ENCODE measurements around the gene AQP6. TPM values are rescaled to one million over a fixed set of nuclear protein-coding genes. Genes with fewer than 3 reads are reported as not detected.

The AQP6 gene
- total RNA-seq, 1 donor from 2014 or later = 0.48 TPM

GRCh38 chr12:49955899-49956662, 16.7 kb upstream of the AQP6 start:
- DNase-seq (ENCODE audit: low spot score) = no peak

GRCh38 chr12:49956663-49957569, 15.8 kb upstream of the AQP6 start:
- DNase-seq (ENCODE audit: low spot score) = no peak

GRCh38 chr12:49957570-49957967, 15.2 kb upstream of the AQP6 start:
- DNase-seq (ENCODE audit: low spot score) = no peak

DNA sequence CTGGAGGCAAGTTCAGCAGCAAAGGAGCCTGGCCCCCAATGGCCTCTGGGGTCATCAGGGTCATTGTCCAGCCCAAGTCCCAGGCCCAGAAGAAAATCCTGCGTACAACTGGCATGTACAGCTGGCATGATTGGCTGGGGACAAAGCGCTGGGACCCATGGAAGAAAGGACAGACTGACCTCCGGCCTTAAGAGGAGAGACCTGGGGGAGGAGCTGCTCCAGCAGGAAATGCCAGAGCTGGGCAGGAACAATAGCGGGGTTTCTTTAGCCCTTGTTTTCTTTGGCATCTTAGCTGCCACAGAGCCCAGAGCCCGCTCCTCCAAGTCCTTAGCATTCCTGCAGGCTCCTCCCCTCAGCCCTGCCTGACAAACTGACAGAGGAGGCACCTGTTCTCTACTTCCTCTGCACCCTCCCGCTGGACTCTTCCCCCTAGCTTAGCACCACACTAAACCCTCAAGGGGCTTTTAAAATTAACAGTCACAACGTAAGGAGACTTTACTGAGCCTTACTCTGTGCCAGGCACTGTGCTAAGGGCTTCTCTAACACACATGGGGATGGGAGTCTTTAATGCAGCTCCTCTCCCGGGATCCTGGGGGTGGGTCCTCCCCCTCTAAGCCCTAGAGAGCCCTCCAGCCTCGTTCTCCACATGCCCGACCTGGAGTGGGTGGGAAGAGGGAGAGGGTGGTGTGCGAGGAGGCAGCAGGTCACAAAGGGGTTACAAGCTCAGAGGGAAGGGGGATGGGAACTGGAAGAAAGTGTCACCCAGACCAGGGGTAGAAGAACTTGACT, 12.9 kb upstream of the AQP6 start:
- peak; percentile 48 for DNase-seq (ENCODE audit: low spot score)

GRCh38 chr12:49960474-49961110, 12.2 kb upstream of the AQP6 start:
- no peak for DNase-seq (ENCODE audit: low spot score)

- no peak for DNase-seq (ENCODE audit: low spot score)
Observed at GRCh38 chr12:49961111-49961922, 11.4 kb upstream of the AQP6 start, which contains the start of gene AQP5. Gene AQP5, plus strand, starts transcription at chr12:49961872. Its CDS starts 146 bp downstream, at chr12:49962018.

GRCh38 chr12:49961993-49962764, 10.6 kb upstream of the AQP6 start:
- DNase-seq (ENCODE audit: low spot score) = no peak

DNA sequence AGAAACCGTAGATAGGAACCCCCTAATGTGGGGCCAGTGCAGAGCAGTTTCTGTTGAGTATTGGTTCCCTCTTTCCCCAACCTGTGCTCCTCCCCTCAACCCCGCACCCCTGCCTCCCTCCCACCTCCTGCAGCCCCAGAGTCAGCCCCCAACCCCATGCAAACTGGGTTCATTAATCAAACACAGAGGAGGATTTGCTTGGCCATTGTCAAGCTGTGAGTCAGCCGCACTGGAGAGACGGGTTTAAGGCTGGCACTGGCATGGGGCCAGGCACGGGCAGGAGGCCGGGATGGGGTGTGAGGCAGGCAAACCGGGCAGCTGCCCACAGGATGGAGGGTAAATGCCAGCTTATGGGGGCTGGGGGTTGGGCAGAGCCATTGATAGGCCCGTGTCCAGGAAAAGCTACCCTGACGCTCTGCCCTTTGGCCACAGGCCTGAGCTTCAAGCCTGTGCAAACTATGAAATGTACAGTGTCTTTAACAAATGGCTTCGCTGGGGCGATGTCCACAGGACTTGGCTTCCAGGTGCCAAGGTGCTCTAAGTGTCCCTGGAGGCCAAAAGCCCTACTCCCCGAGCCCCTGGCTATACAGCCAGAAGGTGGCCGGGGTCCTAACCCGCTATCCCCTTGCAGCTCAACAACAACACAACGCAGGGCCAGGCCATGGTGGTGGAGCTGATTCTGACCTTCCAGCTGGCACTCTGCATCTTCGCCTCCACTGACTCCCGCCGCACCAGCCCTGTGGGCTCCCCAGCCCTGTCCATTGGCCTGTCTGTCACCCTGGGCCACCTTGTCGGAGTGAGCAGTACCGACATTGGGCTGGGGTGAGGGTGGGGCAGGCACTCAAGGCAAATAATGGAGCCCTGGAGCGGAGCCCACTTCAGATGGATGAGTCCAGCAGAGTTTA, 9.6 kb upstream of the AQP6 start:
- DNase-seq (ENCODE audit: low spot score) = peak; percentile 54

GRCh38 chr12:49963976-49964815, 8.6 kb upstream of the AQP6 start:
- DNase-seq (ENCODE audit: low spot score) = no peak

DNA sequence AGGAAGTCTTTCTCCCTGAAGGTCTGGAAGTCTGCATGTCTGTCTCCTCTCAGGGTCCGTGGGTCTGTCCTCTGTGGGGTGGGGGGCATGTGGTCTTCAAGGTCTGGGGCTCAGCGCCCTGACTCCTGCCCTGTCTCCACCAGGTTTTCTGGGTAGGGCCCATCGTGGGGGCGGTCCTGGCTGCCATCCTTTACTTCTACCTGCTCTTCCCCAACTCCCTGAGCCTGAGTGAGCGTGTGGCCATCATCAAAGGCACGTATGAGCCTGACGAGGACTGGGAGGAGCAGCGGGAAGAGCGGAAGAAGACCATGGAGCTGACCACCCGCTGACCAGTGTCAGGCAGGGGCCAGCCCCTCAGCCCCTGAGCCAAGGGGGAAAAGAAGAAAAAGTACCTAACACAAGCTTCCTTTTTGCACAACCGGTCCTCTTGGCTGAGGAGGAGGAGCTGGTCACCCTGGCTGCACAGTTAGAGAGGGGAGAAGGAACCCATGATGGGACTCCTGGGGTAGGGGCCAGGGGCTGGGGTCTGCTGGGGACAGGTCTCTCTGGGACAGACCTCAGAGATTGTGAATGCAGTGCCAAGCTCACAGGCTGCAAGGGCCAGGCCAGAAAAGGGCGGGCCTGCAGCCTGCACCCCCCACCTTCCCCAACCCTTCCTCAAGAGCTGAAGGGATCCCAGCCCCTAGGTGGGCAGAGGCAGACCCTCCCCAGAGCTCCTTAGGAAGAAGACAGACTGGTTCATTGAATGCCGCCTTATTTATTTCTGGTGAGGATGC, 7.7 kb upstream of the AQP6 start:
- no peak for DNase-seq (ENCODE audit: low spot score)

DNA sequence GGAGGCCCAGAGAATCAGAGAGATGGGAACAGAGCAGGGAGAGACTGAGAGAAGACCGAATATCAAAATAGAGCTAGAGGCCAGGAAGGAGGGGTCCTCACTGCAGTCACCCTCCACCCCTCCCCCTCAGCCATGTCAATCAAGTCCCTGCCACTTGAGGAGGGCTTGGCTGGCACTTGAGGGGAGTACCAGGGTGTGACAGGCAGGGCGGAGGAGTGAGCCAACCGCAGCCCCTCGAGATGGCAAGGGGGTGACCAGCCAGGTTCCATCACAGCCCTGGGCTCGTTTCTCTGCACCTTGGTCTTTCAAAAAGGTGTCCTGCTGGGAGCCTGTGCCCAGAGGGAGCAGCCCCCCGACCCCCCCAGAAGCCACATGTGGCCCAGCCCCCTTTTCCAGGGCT, 6.9 kb upstream of the AQP6 start:
- DNase-seq (ENCODE audit: low spot score) = no peak

- DNase-seq (ENCODE audit: low spot score) = no peak
Observed at GRCh38 chr12:49966511-49967041, 6.2 kb upstream of the AQP6 start.

DNA sequence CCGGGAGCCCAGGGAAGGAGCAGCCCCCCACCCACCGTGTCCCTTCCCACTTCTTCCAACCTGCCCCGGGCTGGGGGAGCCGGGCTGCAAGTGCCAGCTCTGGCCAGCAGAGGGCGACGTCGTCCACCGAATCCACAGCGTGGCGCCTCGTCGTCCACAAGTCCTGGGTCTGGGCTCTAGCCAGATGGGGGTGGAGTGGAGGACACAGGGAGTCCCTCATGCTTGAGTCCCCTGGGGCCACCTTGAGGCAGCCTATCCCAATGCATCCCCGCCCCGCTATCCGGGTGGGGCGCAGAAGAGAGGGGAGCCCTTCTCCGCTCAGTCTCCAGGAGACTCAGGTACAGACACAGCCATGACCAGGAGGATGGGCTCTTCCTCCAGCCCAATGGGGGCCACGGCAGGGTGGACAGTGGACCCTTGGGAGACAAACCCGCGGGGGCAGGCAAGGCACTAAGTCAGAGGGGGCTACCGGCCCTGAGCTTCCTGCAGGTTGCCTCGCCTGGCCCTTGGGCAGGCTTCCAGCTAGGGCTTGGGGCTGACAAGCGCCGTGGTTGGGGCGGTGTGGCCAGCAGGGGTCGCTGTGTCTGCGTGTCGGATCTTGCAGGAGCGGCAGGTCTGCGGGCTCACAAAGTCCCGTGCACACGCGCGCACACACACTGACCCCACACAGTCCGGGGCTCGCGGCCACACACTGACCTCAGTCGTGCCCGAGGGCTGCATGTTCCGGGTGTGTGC, 5.5 kb upstream of the AQP6 start:
- peak; percentile 86 for DNase-seq (ENCODE audit: low spot score)

DNA sequence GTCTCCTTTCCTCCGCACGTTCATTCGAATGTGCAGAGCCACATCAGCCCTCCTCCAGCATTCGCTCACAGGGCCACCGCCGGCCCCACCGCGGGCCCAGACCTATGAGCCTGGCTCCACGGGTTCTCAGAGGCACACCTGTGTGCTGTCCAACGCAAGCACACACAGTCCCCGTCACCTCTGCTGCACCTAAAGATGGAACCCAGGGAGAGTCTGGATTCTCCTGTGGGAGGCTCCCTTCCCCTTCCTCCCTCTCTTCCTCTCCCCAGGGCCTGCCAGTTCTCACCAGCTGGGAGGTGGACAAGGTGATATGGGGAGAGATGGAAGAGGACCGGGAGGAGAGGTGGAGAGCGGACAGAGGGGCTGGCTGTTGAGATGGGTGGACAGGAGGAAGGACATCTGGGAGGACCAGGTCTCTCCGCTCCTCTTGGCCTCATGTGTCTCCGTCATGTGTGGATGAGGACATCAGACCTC, 4.9 kb upstream of the AQP6 start:
- no peak for DNase-seq (ENCODE audit: low spot score)

DNA sequence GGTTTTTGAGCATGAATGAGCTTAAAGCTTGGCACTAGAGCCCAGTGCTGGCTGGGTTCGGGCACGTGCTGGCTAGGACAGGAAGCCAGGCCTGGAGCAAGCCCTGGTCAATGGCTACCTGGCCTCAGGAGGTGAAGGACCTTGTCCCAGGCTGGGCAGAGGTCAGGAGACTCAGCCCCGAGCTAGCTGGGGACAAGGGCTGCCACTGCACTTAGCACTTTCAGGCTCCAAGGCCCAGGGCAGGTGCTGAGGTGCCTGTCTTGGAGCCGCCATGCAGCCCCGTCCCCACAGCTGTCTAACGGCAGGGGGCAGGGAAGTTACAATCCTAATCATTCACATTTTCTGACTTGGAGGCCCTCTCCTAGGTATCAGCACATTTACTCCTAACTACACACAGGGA, 4.3 kb upstream of the AQP6 start:
- no peak for DNase-seq (ENCODE audit: low spot score)

GRCh38 chr12:49969027-49969426, 3.7 kb upstream of the AQP6 start:
- DNase-seq (ENCODE audit: low spot score) = no peak

Measured in umbilical cord (tissue), 2 donors.